MM.1S (cell line): ENCODE data around the gene FCHSD1.

Source experiments
- CTCF ChIP-seq: fragments of 300-600 bp; sonication (generic); IDR thresholded peaks from 2 replicates; pipeline ENCODE4 v1.5.1; 2016; ENCODE audit warnings: antibody characterized with exemption, low read length, mixed read lengths
- EZH2 ChIP-seq: fragments of 300-600 bp; sonication (generic); optimal IDR thresholded peaks from 2 replicates; pipeline ENCODE3; 2017; ENCODE audit warnings: low read depth, mild to moderate bottlenecking, antibody characterized with exemption, low read length, mixed read lengths
- EZH2phosphoT487 ChIP-seq: fragments of 300-600 bp; sonication (generic); IDR thresholded peaks from 2 replicates; pipeline ENCODE4 v1.6.1; 2018; ENCODE audit warnings: antibody characterized with exemption, low read length

DNA sequence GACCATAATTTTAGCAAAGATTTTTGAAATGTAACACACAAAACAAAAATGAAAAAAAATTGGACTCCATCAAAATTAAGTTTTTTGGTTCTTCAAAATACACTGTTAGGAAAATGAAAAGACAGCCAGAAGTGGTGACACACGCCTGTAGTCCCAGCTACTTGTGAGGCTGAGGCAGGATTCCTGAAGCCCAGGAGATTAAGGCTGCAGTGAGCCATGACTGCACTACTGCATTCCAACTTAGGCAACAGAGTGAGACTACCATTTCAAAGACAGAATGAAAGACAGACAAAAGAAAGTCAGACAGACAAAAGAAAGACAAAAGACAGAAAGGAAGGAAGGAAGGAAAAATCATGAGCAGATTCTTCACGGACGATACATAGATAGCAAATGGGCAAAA lies 39.9 kb downstream of the FCHSD1 start:
- TF ChIP-seq CTCF (no peak), EZH2 (no peak), EZH2phosphoT487 (no peak)
